HepG2 (cell line): Measurements from ENCODE around the gene SPOCD1. TPM values are rescaled to one million over a fixed set of nuclear protein-coding genes. Genes with fewer than 3 reads are reported as not detected.

Experiments used
- DPF2 ChIP-seq: sonication (generic); formaldehyde crosslinking; IDR thresholded peaks from 2 replicates; pipeline ENCODE4 v1.4.0; 2020; ENCODE audit warnings: mild to moderate bottlenecking, low read depth, missing genetic modification reagents, borderline replicate concordance
- FOSL1 ChIP-seq: sonication (generic); formaldehyde crosslinking; IDR thresholded peaks from 2 replicates; pipeline ENCODE4 v1.9.0; 2021; ENCODE audit warnings: missing genetic modification reagents, borderline replicate concordance
- MBD4 ChIP-seq: IDR thresholded peaks from 2 replicates; pipeline ENCODE4 v1.6.1; 2012; ENCODE audit warnings: low read length, inconsistent platforms, borderline replicate concordance
- NCOA5 ChIP-seq: sonication (generic); formaldehyde crosslinking; IDR thresholded peaks from 2 replicates; pipeline ENCODE4 v1.4.0; 2020; ENCODE audit warnings: missing genetic modification reagents
- SMAD3 ChIP-seq: sonication (generic); formaldehyde crosslinking; IDR thresholded peaks from 2 replicates; pipeline ENCODE4 v1.4.0; 2020; ENCODE audit warnings: missing genetic modification reagents
- ZFP37 ChIP-seq: sonication (generic); formaldehyde crosslinking; IDR thresholded peaks from 2 replicates; pipeline ENCODE4 v1.4.0; 2020; ENCODE audit warnings: missing genetic modification reagents, borderline replicate concordance
- ZFP90 ChIP-seq: sonication (generic); formaldehyde crosslinking; IDR thresholded peaks from 2 replicates; pipeline ENCODE4 v1.8.0; 2022; ENCODE audit warnings: missing genetic modification reagents, mild to moderate bottlenecking, inconsistent platforms, borderline replicate concordance
- ZNF543 ChIP-seq: sonication (generic); formaldehyde crosslinking; IDR thresholded peaks from 2 replicates; pipeline ENCODE4 v1.4.0; 2020; ENCODE audit warnings: mild to moderate bottlenecking, missing genetic modification reagents
- ZNF781 ChIP-seq: sonication (generic); formaldehyde crosslinking; IDR thresholded peaks from 2 replicates; pipeline ENCODE4 v1.5.1; 2020; ENCODE audit warnings: borderline replicate concordance, mild to moderate bottlenecking, missing genetic modification reagents; ENCODE audit errors: not compliant biosample characterization
- ZSCAN25 ChIP-seq: sonication (generic); formaldehyde crosslinking; IDR thresholded peaks from 2 replicates; pipeline ENCODE4 v1.8.0; 2022; ENCODE audit warnings: mild to moderate bottlenecking, missing genetic modification reagents
- polyA plus RNA-seq, 8 experiments: library from polyadenylated mRNA; depleted of rRNA in 3 of 8; stranded (reverse) in 7 of 8; unstranded in 1 of 8; fragments of >200 nt; fragmentation: Illumina TruSeq in 4 of 8; extraction: Trizol in 4 of 8; gene quantifications; 2 replicates each; pipeline versions ENCODE4 v1.2.1 to v1.2.3, GENCODE V29; 2011 to 2016; ENCODE audit warnings: low read depth in 4 of 8, missing spikeins in 1 of 8, mixed read lengths in 1 of 8; ENCODE audit not compliant: insufficient read depth in 1 of 8
- total RNA-seq, 5 experiments: library from RNA; depleted of rRNA; stranded (reverse); fragments of >200 nt; fragmentation: Illumina TruSeq; extraction: Trizol; gene quantifications; 2 replicates each; pipeline ENCODE4 v1.2.3, GENCODE V29; 2016; ENCODE audit warnings: low read depth in 1 of 5
- TF ChIP-seq, protein P1 (sequence below): sonication (generic); formaldehyde crosslinking; IDR thresholded peaks from 2 replicates; pipeline ENCODE4 v1.5.1; 2020; ENCODE audit warnings: mild to moderate bottlenecking, missing genetic modification reagents, moderate library complexity
- TF ChIP-seq, protein P2 (sequence below): sonication (generic); formaldehyde crosslinking; IDR thresholded peaks from 2 replicates; pipeline ENCODE4 v1.5.0; 2020; ENCODE audit warnings: missing genetic modification reagents
- TF ChIP-seq, protein P3 (sequence below): sonication (generic); formaldehyde crosslinking; IDR thresholded peaks from 2 replicates; pipeline ENCODE4 v1.4.0; 2020; ENCODE audit warnings: low read depth, mild to moderate bottlenecking, missing genetic modification reagents
- TF ChIP-seq, protein P4 (sequence below): sonication (generic); formaldehyde crosslinking; IDR thresholded peaks from 2 replicates; pipeline ENCODE4 v1.4.0; 2020; ENCODE audit warnings: mild to moderate bottlenecking, missing genetic modification reagents

SPOCD1 gene
- total and polyA plus RNA-seq, 2 of the 13 experiments (the other 11 are each of a cell fraction or from before 2014, with no cell fraction given) = 0.24 to 0.29 TPM

DNA sequence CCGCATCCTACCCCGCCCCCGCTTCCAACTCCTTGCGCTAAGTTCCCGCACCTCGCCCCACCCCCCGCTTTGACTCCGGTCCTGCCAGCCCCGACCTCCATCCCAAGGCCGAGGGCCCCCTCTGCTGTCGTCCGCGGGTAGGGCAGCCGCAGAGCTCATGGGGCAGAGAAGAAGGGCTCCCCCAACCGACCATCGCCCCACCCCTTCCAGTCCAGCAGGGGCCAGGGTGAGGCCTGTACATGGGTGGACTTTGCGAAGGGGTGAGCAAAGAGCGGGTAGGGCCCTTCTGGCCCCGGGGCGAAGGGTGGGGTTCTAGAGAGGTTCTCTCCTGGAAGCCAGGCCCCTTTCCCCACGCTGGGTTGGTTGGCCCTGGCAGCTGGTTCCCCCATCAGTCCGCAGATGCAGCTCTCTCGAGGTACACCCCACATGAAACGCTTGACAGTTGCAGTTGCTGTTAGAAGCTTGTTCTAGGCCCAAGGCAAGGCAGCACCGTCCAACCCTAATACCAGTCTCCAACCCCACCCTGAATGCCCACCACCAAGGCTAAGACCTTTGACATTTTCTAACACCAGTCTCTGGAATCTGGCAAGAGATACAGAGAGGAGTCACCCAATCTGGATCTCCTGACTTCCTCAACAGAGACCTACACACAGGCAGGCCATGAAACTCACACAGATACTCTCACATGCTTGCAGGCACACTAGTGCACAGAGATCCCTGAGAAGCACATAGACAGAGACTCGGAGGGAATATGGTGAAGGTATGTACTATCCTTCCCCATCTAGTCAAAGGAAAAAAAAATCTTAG, 26.4 kb downstream of the SPOCD1 start (continued):
- TF ChIP-seq, protein P1, sequence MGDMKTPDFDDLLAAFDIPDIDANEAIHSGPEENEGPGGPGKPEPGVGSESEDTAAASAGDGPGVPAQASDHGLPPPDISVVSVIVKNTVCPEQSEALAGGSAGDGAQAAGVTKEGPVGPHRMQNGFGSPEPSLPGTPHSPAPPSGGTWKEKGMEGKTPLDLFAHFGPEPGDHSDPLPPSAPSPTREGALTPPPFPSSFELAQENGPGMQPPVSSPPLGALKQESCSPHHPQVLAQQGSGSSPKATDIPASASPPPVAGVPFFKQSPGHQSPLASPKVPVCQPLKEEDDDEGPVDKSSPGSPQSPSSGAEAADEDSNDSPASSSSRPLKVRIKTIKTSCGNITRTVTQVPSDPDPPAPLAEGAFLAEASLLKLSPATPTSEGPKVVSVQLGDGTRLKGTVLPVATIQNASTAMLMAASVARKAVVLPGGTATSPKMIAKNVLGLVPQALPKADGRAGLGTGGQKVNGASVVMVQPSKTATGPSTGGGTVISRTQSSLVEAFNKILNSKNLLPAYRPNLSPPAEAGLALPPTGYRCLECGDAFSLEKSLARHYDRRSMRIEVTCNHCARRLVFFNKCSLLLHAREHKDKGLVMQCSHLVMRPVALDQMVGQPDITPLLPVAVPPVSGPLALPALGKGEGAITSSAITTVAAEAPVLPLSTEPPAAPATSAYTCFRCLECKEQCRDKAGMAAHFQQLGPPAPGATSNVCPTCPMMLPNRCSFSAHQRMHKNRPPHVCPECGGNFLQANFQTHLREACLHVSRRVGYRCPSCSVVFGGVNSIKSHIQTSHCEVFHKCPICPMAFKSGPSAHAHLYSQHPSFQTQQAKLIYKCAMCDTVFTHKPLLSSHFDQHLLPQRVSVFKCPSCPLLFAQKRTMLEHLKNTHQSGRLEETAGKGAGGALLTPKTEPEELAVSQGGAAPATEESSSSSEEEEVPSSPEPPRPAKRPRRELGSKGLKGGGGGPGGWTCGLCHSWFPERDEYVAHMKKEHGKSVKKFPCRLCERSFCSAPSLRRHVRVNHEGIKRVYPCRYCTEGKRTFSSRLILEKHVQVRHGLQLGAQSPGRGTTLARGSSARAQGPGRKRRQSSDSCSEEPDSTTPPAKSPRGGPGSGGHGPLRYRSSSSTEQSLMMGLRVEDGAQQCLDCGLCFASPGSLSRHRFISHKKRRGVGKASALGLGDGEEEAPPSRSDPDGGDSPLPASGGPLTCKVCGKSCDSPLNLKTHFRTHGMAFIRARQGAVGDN (CRISPR knock-in tag) = peak; percentile 24
- TF ChIP-seq SMAD3 (CRISPR knock-in tag) (no peak), DPF2 (no peak), NCOA5 (no peak), FOSL1 (no peak), ZSCAN25 (no peak), ZNF781 (CRISPR knock-in tag) (no peak), ZFP37 (CRISPR knock-in tag) (no peak), ZNF543 (CRISPR knock-in tag) (no peak), MBD4 (no peak), ZFP90 (CRISPR knock-in tag) (no peak)
- TF ChIP-seq, protein P2, sequence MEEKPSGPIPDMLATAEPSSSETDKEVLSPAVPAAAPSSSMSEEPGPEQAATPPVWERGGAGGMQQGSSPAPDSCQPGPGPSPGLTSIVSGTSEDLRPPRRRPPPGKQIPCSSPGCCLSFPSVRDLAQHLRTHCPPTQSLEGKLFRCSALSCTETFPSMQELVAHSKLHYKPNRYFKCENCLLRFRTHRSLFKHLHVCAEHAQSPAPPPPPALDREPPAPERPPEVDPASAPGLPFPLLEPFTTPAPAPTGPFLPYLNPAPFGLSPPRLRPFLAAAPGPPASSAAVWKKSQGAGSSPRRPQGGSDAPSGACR = no peak
- TF ChIP-seq, protein P3, sequence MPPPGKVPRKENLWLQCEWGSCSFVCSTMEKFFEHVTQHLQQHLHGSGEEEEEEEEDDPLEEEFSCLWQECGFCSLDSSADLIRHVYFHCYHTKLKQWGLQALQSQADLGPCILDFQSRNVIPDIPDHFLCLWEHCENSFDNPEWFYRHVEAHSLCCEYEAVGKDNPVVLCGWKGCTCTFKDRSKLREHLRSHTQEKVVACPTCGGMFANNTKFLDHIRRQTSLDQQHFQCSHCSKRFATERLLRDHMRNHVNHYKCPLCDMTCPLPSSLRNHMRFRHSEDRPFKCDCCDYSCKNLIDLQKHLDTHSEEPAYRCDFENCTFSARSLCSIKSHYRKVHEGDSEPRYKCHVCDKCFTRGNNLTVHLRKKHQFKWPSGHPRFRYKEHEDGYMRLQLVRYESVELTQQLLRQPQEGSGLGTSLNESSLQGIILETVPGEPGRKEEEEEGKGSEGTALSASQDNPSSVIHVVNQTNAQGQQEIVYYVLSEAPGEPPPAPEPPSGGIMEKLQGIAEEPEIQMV (CRISPR knock-in tag) = no peak
- TF ChIP-seq, protein P4, sequence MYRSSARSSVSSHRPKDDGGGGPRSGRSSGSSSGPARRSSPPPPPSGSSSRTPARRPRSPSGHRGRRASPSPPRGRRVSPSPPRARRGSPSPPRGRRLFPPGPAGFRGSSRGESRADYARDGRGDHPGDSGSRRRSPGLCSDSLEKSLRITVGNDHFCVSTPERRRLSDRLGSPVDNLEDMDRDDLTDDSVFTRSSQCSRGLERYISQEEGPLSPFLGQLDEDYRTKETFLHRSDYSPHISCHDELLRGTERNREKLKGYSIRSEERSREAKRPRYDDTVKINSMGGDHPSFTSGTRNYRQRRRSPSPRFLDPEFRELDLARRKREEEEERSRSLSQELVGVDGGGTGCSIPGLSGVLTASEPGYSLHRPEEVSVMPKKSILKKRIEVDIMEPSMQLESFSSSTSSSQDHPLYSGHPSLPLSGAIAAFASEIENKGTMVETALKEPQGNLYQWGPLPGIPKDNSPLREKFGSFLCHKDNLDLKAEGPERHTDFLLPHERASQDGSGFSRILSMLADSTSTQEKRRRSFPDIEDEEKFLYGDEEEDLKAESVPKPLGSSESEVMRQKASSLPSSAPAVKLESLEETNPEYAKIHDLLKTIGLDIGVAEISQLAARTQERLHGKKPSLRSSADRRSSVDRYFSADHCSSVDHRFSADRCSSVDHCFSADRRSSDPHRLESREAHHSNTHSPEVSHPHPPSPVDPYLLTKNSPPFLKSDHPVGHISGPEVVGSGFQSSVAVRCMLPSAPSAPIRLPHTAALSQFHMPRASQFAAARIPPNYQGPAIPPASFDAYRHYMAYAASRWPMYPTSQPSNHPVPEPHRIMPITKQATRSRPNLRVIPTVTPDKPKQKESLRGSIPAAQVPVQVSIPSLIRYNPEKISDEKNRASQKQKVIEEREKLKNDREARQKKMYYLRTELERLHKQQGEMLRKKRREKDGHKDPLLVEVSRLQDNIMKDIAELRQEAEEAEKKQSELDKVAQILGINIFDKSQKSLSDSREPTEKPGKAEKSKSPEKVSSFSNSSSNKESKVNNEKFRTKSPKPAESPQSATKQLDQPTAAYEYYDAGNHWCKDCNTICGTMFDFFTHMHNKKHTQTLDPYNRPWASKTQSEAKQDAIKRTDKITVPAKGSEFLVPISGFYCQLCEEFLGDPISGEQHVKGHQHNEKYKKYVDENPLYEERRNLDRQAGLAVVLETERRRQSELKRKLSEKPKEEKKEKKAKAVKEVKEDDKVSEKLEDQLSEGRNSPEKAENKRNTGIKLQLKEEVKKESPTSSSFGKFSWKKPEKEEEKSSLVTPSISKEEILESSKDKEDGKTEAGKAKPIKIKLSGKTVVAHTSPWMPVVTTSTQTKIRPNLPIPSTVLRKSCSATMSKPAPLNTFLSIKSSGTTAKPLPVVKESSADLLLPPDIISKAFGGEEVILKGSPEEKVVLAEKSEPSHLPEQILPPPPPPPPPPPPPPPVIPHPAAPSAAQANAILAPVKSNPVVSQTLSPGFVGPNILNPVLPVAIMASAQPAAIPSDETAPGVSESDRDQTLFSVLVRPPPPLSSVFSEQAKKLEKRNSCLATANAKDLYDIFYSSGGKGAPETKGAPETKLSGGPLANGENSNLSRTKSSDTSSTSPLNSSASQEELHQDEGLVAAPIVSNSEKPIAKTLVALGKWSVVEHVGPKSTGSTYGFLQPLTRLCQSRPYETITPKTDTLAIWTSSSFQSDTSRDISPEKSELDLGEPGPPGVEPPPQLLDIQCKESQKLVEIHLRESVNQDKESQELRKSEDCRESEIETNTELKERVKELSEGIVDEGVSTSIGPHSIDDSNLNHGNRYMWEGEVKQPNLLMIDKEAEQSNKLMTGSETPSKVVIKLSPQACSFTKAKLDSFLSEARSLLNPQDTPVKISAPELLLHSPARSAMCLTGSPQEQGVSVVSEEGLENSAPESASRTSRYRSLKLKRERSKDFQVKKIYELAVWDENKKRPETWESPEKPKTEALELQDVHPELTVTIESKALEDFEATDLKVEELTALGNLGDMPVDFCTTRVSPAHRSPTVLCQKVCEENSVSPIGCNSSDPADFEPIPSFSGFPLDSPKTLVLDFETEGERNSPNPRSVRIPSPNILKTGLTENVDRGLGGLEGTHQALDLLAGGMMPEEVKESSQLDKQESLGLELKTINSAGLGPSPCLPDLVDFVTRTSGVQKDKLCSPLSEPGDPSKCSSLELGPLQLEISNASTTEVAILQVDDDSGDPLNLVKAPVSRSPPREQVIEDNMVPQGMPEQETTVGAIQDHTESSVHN = no peak
